H1 (cell line): ENCODE data around the gene KDM4E. TPM values are rescaled to one million over a fixed set of nuclear protein-coding genes. Genes with fewer than 3 reads are reported as not detected.

Experiments used
- CHD7 ChIP-seq: fragments of 300-600 bp; sonication (generic); IDR thresholded peaks from 2 replicates; pipeline ENCODE4 v1.7.1; 2012; ENCODE audit warnings: low read length, moderate library complexity, mild to moderate bottlenecking, inconsistent platforms; ENCODE audit not compliant: insufficient replicate concordance
- EZH2 ChIP-seq: fragments of 200-600 bp; sonication (generic); IDR thresholded peaks from 2 replicates; pipeline ENCODE4 v1.7.1; 2012; ENCODE audit warnings: low read depth, mild to moderate bottlenecking, moderate library complexity, low read length, inconsistent platforms; ENCODE audit not compliant: severe bottlenecking
- KDM4A ChIP-seq: IDR thresholded peaks from one replicate; pipeline ENCODE4 v1.7.1; 2012; ENCODE audit warnings: low read depth, mild to moderate bottlenecking, moderate library complexity, low read length, inconsistent platforms; ENCODE audit not compliant: severe bottlenecking
- MAFK ChIP-seq: IDR thresholded peaks from 2 replicates; pipeline ENCODE4 v1.6.1; 2012; ENCODE audit warnings: low read depth, mild to moderate bottlenecking, improper control_type of control experiment, low read length
- SAP30 ChIP-seq: fragments of 300-600 bp; sonication (generic); IDR thresholded peaks from 2 replicates; pipeline ENCODE4 v1.7.1; 2012; ENCODE audit warnings: low read length, moderate library complexity, mild to moderate bottlenecking, inconsistent platforms; ENCODE audit not compliant: insufficient read depth, insufficient replicate concordance
- SIN3A ChIP-seq, 2 experiments: IDR thresholded peaks in 1 of 2; conservative IDR thresholded peaks in 1 of 2; 2 replicates each; pipeline ENCODE4 v1.6.1; 2011 to 2012; ENCODE audit warnings: low read length in 2 of 2, improper control_type of control experiment in 1 of 2, low read depth in 1 of 2, mild to moderate bottlenecking in 1 of 2
- SRF ChIP-seq: IDR thresholded peaks from 2 replicates; pipeline ENCODE4 v1.6.1; 2011; ENCODE audit warnings: mild to moderate bottlenecking, low read depth, low read length, moderate library complexity
- polyA plus RNA-seq, 7 experiments: library from polyadenylated mRNA; depleted of rRNA in 3 of 7; stranded (reverse) in 5 of 7; unstranded in 2 of 7; fragments of >200 nt in 5 of 7; fragments of 200-250 nt in 2 of 7; gene quantifications; 1 replicate in 5 of 7; 2 replicates in 1 of 7; 4 replicates in 1 of 7; pipeline versions ENCODE4 v1.2.1 to v1.2.3, GENCODE V29; 2011 to 2013; ENCODE audit warnings: missing spikeins in 2 of 7, mixed read lengths in 2 of 7
- total RNA-seq: library from RNA; stranded (reverse); fragmentation: NEBNext Ultra II Directional; extraction: Animal tissue kit (Norgen Biotek cat#: 25700); gene quantifications from 2 replicates; pipeline ENCODE4 v1.2.1, GENCODE V29; 2021

KDM4E gene
- total and polyA plus RNA-seq, 2 of the 8 experiments (the other 6 are each of a cell fraction or from before 2014, with no cell fraction given) = not detected

DNA sequence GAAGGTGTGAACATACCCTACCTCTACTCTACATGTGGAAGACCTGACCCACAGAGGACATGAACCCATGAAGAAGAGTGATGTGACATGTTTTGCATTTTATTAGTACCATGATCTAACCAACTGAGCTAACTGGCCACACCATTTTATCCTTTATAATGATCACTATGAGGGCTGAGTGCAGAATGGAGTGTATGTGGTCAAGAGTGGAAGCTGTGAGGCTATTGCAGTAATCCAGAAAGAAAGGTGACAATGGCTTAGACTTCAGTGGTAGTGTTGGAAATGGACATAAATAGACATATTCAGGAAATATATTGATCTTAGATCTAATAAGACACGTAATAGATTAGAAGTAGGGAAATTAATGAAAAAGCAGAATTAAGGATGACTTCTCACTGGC, 45.4 kb downstream of the KDM4E start (continued):
- no peak for TF ChIP-seq CHD7
- TF ChIP-seq SIN3A (conservative IDR thresholded peaks at IDR 0.05 in 1 of 2, IDR thresholded peaks at IDR 0.05 in 1 of 2; ENCODE audit: low read depth in 1 of 2, low read length in 2 of 2) = no peak
- TF ChIP-seq MAFK = no peak
- TF ChIP-seq SRF = no peak
- no peak for TF ChIP-seq EZH2
- TF ChIP-seq KDM4A = no peak
- no peak for TF ChIP-seq SAP30
